Heart left ventricle (tissue), 16 donors: ENCODE data around the gene E2F6. TPM values are rescaled to one million over a fixed set of nuclear protein-coding genes. Genes with fewer than 3 reads are reported as not detected.
A peak's percentile ranks its signal among the peaks of the same experiment; 100 is the strongest.

Experiments used
- ATAC-seq, 4 donors: fragments of 200-7000 bp; cut with Tn5 transposase; one replicate each; pipeline ENCODE4 v1.9.1; 2020 to 2022; ENCODE audit warnings: moderate library complexity in 4 of 4, mild to moderate bottlenecking in 3 of 4, moderate number of reproducible peaks in 1 of 4
- DNase-seq, 5 donors: peaks; one replicate each; pipeline ENCODE4 v3.0.0-alpha.2; 2020
- H3K27ac ChIP-seq, 12 donors: fragments of 200-600 bp; sonication (generic) in 4 of 12; one replicate each; pipeline versions ENCODE4 v1.5.0 to v1.8.0; 2016 to 2022; ENCODE audit warnings: mild to moderate bottlenecking in 2 of 12
- H3K27me3 ChIP-seq, 9 donors: fragments of 200-600 bp; sonication (generic) in 2 of 9; one replicate each; pipeline versions ENCODE4 v1.5.1 to v1.8.0; 2016 to 2022; ENCODE audit warnings: mild to moderate bottlenecking in 3 of 9
- H3K36me3 ChIP-seq, 9 donors: fragments of 200-600 bp; sonication (generic) in 2 of 9; one replicate each; pipeline versions ENCODE4 v1.5.0 to v1.8.0; 2018 to 2022; ENCODE audit warnings: mild to moderate bottlenecking in 2 of 9
- H3K4me1 ChIP-seq, 12 donors: fragments of 200-600 bp; sonication (generic) in 4 of 12; one replicate each; pipeline versions ENCODE4 v1.5.0 to v1.8.0; 2016 to 2022; ENCODE audit warnings: mild to moderate bottlenecking in 3 of 12
- H3K4me3 ChIP-seq, 12 donors: fragments of 200-600 bp; sonication (generic) in 4 of 12; one replicate each; pipeline versions ENCODE4 v1.5.0 to v1.8.0; 2017 to 2022; ENCODE audit warnings: mild to moderate bottlenecking in 9 of 12, moderate library complexity in 4 of 12
- H3K9me3 ChIP-seq, 12 donors: fragments of 200-600 bp; sonication (generic) in 4 of 12; one replicate each; pipeline versions ENCODE4 v1.5.0 to v1.8.0; 2016 to 2022; ENCODE audit warnings: mild to moderate bottlenecking in 1 of 12
- POLR2A ChIP-seq, 2 donors: fragments of 450-650 bp; IDR thresholded peaks; one replicate each; pipeline ENCODE4 v1.6.1; 2017; ENCODE audit warnings: antibody characterized with exemption in 2 of 2, mild to moderate bottlenecking in 2 of 2, moderate library complexity in 2 of 2
- WGBS, 4 donors: extraction: QIAGEN DNeasy Blood & Tissue Kit in 2 of 4; methylation state at CpG; one replicate each; pipeline versions ENCODE4 v1.1.5 to v1.1.7; 2013 to 2018; 5-methylcytosine and 5-hydroxymethylcytosine counted together
- intact Hi-C, 10 donors: fragments of 100-400 bp; cut with DNase I; formaldehyde crosslinking; loops; one replicate each; pipeline versions ENCODE4 v1.11.1 to v1.14.2; 2022
- polyA plus RNA-seq, 2 donors: library from polyadenylated mRNA; stranded (reverse); fragments of 200-250 nt; gene quantifications; one replicate each; pipeline ENCODE4 v1.2.3, GENCODE V29; 2013
- total RNA-seq, 9 donors: library from RNA; depleted of rRNA in 2 of 9; stranded (reverse); fragments of >200 nt in 2 of 9; fragmentation: NEBNext Ultra II Directional in 3 of 9; extraction: Animal tissue kit (Norgen Biotek cat#: 25700) in 3 of 9; gene quantifications; one replicate each; pipeline versions ENCODE4 v1.1.0 to v1.2.4, GENCODE V29; 2016 to 2023
- TF ChIP-seq, protein P1 (sequence below), 12 donors: fragments of 200-600 bp; sonication (generic) in 4 of 12; IDR thresholded peaks; one replicate each; pipeline versions ENCODE4 v1.5.0 to v1.8.0; 2018 to 2022; ENCODE audit warnings: antibody characterized with exemption in 12 of 12, mild to moderate bottlenecking in 5 of 12
- donor health status: ischemic (EF 13 %, LVEDD 7.1; RV severe dilation, severe dysfunction).
- donor health status: healthy with polysubstance abuse.
- donor health status: DM: no; HTN: yes; CAD: no.
- donor health status: DM: no; HTN: no; CAD: no.
- donor health status: ischemic (EF 25% LVEDD 6.9; RV normal size, moderate dysfunction).
- donor health status: ischemic (EF 25% LVEDD 5.7; RV mildly dilated, moderate dysfunction).
- donor health status: healthy.
- donor health status: DM: yes; HTN: yes; CAD: no.
- donor health status: ischemic (EF 35%, LVEDD 5.7; RV mildly dilated, moderate dysfunction).
- donor health status: nonischemic (EF 11% LVEDD 7.7; RV severe dilation, severe dysfunction).
- donor health status: DM: yes; HTN: yes; CAD: no.
- donor health status: PGD.
- donor health status: ischemic (EF 29% LVEDD 5.4; RV normal size, mild dysfunction).
- donor health status: nonischemic (EF 23%, LVEDD 6.1; RV moderate dilation, normal function).

The E2F6 gene
- total and polyA plus RNA-seq, 11 donors = 8.7 to 20.4 (median 15.0) TPM

- no peak for ATAC-seq
- no peak overlapping the region for H3K4me3 ChIP-seq
- H3K27ac ChIP-seq = no peak overlapping the region
- no peak for DNase-seq
- WGBS, 4 donors = 86 to 90% (median 88%) methylated on average over 12 of the region's 12 CpGs
- peaks cover 0 to 12% (median 5%) of the 10 kb centered on the region in 12 donors for H3K9me3 ChIP-seq
- no peaks in the 10 kb centered on the region for H3K27me3 ChIP-seq
- H3K36me3 ChIP-seq = no peaks in the 10 kb centered on the region
- peaks cover 0 to 15% (median 6%) of the 10 kb centered on the region in 12 donors for H3K4me1 ChIP-seq
- TF ChIP-seq, protein P1, sequence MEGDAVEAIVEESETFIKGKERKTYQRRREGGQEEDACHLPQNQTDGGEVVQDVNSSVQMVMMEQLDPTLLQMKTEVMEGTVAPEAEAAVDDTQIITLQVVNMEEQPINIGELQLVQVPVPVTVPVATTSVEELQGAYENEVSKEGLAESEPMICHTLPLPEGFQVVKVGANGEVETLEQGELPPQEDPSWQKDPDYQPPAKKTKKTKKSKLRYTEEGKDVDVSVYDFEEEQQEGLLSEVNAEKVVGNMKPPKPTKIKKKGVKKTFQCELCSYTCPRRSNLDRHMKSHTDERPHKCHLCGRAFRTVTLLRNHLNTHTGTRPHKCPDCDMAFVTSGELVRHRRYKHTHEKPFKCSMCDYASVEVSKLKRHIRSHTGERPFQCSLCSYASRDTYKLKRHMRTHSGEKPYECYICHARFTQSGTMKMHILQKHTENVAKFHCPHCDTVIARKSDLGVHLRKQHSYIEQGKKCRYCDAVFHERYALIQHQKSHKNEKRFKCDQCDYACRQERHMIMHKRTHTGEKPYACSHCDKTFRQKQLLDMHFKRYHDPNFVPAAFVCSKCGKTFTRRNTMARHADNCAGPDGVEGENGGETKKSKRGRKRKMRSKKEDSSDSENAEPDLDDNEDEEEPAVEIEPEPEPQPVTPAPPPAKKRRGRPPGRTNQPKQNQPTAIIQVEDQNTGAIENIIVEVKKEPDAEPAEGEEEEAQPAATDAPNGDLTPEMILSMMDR (IDR thresholded peaks at IDR 0.05) = no peak
- no peak for TF ChIP-seq POLR2A (IDR thresholded peaks at IDR 0.05)
- intact Hi-C loops = loop anchor here in 5 of 10 donors (5.0 to 10.0 kb wide), 3 partner anchors 72 to 282 kb away; partner anchors contain the start of gene ROCK2 (in 3 of the 5)
Observed at GRCh38 chr2:11414372-11415124, 51.4 kb downstream of the E2F6 start.

- TF ChIP-seq, protein P1 (IDR thresholded peaks at IDR 0.05) = no peak
- TF ChIP-seq POLR2A (IDR thresholded peaks at IDR 0.05) = no peak
- H3K4me3 ChIP-seq = peak overlapping the region in 9 of 12 donors; percentile 17 to 68 (median 51)
- H3K9me3 ChIP-seq = peaks cover 0 to under 1% (median 0%) of the 10 kb centered on the region in 12 donors
- intact Hi-C loops = loop anchor here in 9 of 10 donors (1.0 to 10.0 kb wide), 9 partner anchors 68 to 280 kb away; partner anchors contain the start of gene ROCK2 (in 4 of the 9)
- H3K27ac ChIP-seq = no peak overlapping the region
- WGBS, 4 donors = 83 to 87% (median 84%) methylated on average over 5 of the region's 5 CpGs
- peaks cover 0 to 14% (median 6%) of the 10 kb centered on the region in 12 donors for H3K4me1 ChIP-seq
- ATAC-seq (no peak), DNase-seq (no peak)
- no peaks in the 10 kb centered on the region for H3K27me3 ChIP-seq
- no peaks in the 10 kb centered on the region for H3K36me3 ChIP-seq
Observed at GRCh38 chr2:11412449-11412810, 53.5 kb downstream of the E2F6 start.

- Histone ChIP-seq H3K9me3 (no peaks in the 10 kb centered on the region), H3K27me3 (no peaks in the 10 kb centered on the region), H3K4me1 (peaks cover 0 to 19% (median 8%) of the 10 kb centered on the region in 12 donors), H3K36me3 (no peaks in the 10 kb centered on the region), H3K27ac (peak overlapping the region in 2 of 12 donors; percentile 1 to 6), H3K4me3 (peak overlapping the region in 11 of 12 donors; percentile 17 to 68 (median 46))
- TF ChIP-seq, protein P1 (IDR thresholded peaks at IDR 0.05) = peak; percentile 76 to 95 (median 86)
- TF ChIP-seq POLR2A (IDR thresholded peaks at IDR 0.05) = no peak
- ATAC-seq (peak; percentile 54 to 81 (median 70)), DNase-seq (peak in 3 of 5 donors; percentile 61 to 73 (median 67))
- intact Hi-C loops = loop anchor here (1.0 to 10.0 kb wide), 10 partner anchors 67 to 280 kb away; partner anchors contain the start of gene ROCK2 (in 5 of the 10)
- WGBS, 4 donors = 20 to 27% (median 22%) methylated on average over 11 of the region's 11 CpGs
Observed at GRCh38 chr2:11411768-11412448, 54.1 kb downstream of the E2F6 start.

- Histone ChIP-seq H3K9me3 (no peaks in the 10 kb centered on the region), H3K4me1 (peaks cover 0 to 26% (median 9%) of the 10 kb centered on the region in 12 donors), H3K27me3 (no peaks in the 10 kb centered on the region), H3K27ac (peak overlapping the region in 1 of 12 donors; percentile 1), H3K36me3 (no peaks in the 10 kb centered on the region), H3K4me3 (peak overlapping the region in 6 of 12 donors; percentile 41 to 68 (median 54))
- 85 to 95% (median 87%) methylated on average over 1 of the region's 1 CpG for WGBS, 4 donors
- ATAC-seq (peak in 3 of 4 donors; percentile 17 to 32 (median 29)), DNase-seq (no peak)
- TF ChIP-seq, protein P1 (IDR thresholded peaks at IDR 0.05) = no peak
- no peak for TF ChIP-seq POLR2A (IDR thresholded peaks at IDR 0.05)
- intact Hi-C loops = loop anchor here in 7 of 10 donors (1.0 to 10.0 kb wide), 8 partner anchors 66 to 279 kb away; partner anchors contain the start of gene ROCK2 (in 4 of the 7)
Observed at GRCh38 chr2:11411244-11411643, 54.7 kb downstream of the E2F6 start.
